Measurements from ENCODE around the gene CCDC92B.

The CCDC92B gene

DNA sequence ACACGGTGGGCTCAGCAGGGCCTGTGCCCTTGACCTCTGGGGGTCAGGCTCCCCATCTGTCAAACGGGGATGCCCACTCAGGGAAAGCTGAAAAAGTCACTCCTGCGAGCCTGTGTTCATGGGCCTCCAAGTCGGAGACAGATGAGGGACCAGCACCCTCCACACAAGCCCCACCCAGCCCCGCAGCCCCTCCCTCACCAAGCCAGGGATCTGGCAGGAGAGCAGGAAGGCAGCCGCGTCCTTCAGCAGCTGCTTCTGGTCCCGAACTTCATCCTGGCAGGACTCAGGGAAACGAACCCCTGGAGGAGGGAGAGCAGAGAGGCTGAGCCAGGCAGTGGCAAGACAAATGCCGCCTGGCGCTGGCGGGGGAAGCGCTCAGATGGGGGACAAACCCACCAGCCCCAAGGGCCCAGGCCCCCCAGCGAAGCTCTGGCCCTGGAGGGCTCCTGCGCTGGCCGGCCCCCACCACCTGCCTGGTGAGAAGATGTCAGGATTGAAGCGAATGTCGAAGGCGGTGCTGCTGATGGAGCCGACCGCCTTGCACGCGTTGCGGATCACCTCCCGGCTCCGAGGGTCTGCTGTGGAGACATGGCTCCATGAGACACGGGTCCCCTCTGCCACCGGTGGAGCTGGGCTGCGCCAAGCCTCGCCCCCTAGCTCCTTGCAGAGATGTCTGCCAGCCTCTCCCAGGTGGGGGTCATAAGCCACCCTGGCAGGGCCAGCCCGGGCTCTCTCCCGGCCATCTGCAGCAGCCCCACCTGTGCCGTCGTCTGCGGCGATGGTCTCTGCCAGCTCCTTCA lies 53.3 kb downstream of the CCDC92B start:
- WGBS, 2 donors (ENCODE audit: extremely low coverage in 2 of 2, insufficient read length in 2 of 2, insufficient replicate concordance in 1 of 2): no CpG with 5 or more reads among the region's 36 CpGs
- no peak for DNase-seq (ENCODE audit: low spot score)

GRCh38 chr17:2695243-2695960 lies 54.0 kb downstream of the CCDC92B start:
- no peak overlapping the region for H3K4me2 ChIP-seq (ENCODE audit: insufficient read depth, low read length, poor library complexity, severe bottlenecking)
- DNase-seq (ENCODE audit: low spot score): no peak
- H3K27me3 ChIP-seq (ENCODE audit: control insufficient read depth in 3 of 3, insufficient read depth in 3 of 3, low read depth in 1 of 3, low read length in 3 of 3): no peaks in the 10 kb centered on the region
- no peak overlapping the region for H2BK15ac ChIP-seq (ENCODE audit: low read length)
- no peak overlapping the region for H2AFZ ChIP-seq (ENCODE audit: low read length)
- H3K14ac ChIP-seq (ENCODE audit: low read length): peak overlapping the region; percentile 38
- H3K4me1 ChIP-seq (ENCODE audit: control insufficient read depth in 2 of 2, insufficient read depth in 1 of 2, low read depth in 1 of 2, low read length in 2 of 2): no peaks in the 10 kb centered on the region
- H3K9ac ChIP-seq (ENCODE audit: low read depth, low read length, poor library complexity): peak overlapping the region; percentile 70
- H3K23ac ChIP-seq (ENCODE audit: low read depth, low read length, poor library complexity): no peak overlapping the region
- peaks cover 3% of the 10 kb centered on the region for H3K79me1 ChIP-seq (ENCODE audit: low read depth, low read length)
- WGBS, 2 donors (ENCODE audit: extremely low coverage in 2 of 2, insufficient read length in 2 of 2, insufficient replicate concordance in 1 of 2): no CpG with 5 or more reads among the region's 28 CpGs
- H3K27ac ChIP-seq (replicated peaks; ENCODE audit: low read length): no peak overlapping the region
- no peak overlapping the region for H4K91ac ChIP-seq (ENCODE audit: low read depth, low read length, poor library complexity)
- no peak overlapping the region for H2BK5ac ChIP-seq (ENCODE audit: low read length)
- H2AK5ac ChIP-seq (ENCODE audit: low read depth, low read length): no peak overlapping the region
- H4K8ac ChIP-seq (ENCODE audit: low read depth, low read length): no peak overlapping the region
- H3K9me3 ChIP-seq (replicated peaks in 1 of 2; ENCODE audit: control insufficient read depth in 2 of 2, insufficient read depth in 1 of 2, low read depth in 1 of 2, low read length in 2 of 2): peaks cover 0 to 1% of the 10 kb centered on the region in 2 donors
- H2BK12ac ChIP-seq (ENCODE audit: low read length): no peak overlapping the region
- peaks cover 13 to 73% of the 10 kb centered on the region in 2 donors for H3K36me3 ChIP-seq (replicated peaks in 1 of 2; ENCODE audit: control insufficient read depth in 2 of 2, insufficient read depth in 2 of 2, low read length in 2 of 2)
- no peak overlapping the region for H3K4me3 ChIP-seq (ENCODE audit: low read length in 2 of 2)
- no peak overlapping the region for H2BK120ac ChIP-seq (ENCODE audit: low read depth, low read length)
- no peak overlapping the region for H3K4ac ChIP-seq (ENCODE audit: low read length)
- H3K18ac ChIP-seq (ENCODE audit: low read length): no peak overlapping the region

More for the DNA sequence above, 53.3 kb downstream of the CCDC92B start:
- peak overlapping the region; percentile 21 for H3K9ac ChIP-seq (ENCODE audit: low read depth, low read length, poor library complexity)
- H2BK12ac ChIP-seq (ENCODE audit: low read length): no peak overlapping the region
- H3K4me3 ChIP-seq (ENCODE audit: low read length in 2 of 2): no peak overlapping the region
- no peak overlapping the region for H3K18ac ChIP-seq (ENCODE audit: low read length)
- no peak overlapping the region for H4K8ac ChIP-seq (ENCODE audit: low read depth, low read length)
- H3K4ac ChIP-seq (ENCODE audit: low read length): no peak overlapping the region
- H2BK5ac ChIP-seq (ENCODE audit: low read length): no peak overlapping the region
- H3K9me3 ChIP-seq (replicated peaks in 1 of 2; ENCODE audit: control insufficient read depth in 2 of 2, insufficient read depth in 1 of 2, low read depth in 1 of 2, low read length in 2 of 2): peaks cover 0 to 1% of the 10 kb centered on the region in 2 donors
- H2BK120ac ChIP-seq (ENCODE audit: low read depth, low read length): no peak overlapping the region
- H3K4me1 ChIP-seq (ENCODE audit: control insufficient read depth in 2 of 2, insufficient read depth in 1 of 2, low read depth in 1 of 2, low read length in 2 of 2): no peaks in the 10 kb centered on the region
- no peak overlapping the region for H2BK15ac ChIP-seq (ENCODE audit: low read length)
- H3K23ac ChIP-seq (ENCODE audit: low read depth, low read length, poor library complexity): no peak overlapping the region
- peaks cover 3% of the 10 kb centered on the region for H3K79me1 ChIP-seq (ENCODE audit: low read depth, low read length)
- no peak overlapping the region for H3K27ac ChIP-seq (replicated peaks; ENCODE audit: low read length)
- no peak overlapping the region for H2AK5ac ChIP-seq (ENCODE audit: low read depth, low read length)
- H3K36me3 ChIP-seq (replicated peaks in 1 of 2; ENCODE audit: control insufficient read depth in 2 of 2, insufficient read depth in 2 of 2, low read length in 2 of 2): peaks cover 15 to 74% of the 10 kb centered on the region in 2 donors
- H2AFZ ChIP-seq (ENCODE audit: low read length): no peak overlapping the region
- no peaks in the 10 kb centered on the region for H3K27me3 ChIP-seq (ENCODE audit: control insufficient read depth in 3 of 3, insufficient read depth in 3 of 3, low read depth in 1 of 3, low read length in 3 of 3)
- H3K4me2 ChIP-seq (ENCODE audit: insufficient read depth, low read length, poor library complexity, severe bottlenecking): no peak overlapping the region
- H4K91ac ChIP-seq (ENCODE audit: low read depth, low read length, poor library complexity): no peak overlapping the region
- no peak overlapping the region for H3K14ac ChIP-seq (ENCODE audit: low read length)

- H3K23ac ChIP-seq (ENCODE audit: low read depth, low read length, poor library complexity): no peak overlapping the region
- H2AFZ ChIP-seq (ENCODE audit: low read length): no peak overlapping the region
- no peak overlapping the region for H3K4me3 ChIP-seq (ENCODE audit: low read length in 2 of 2)
- peaks cover 0 to 1% of the 10 kb centered on the region in 2 donors for H3K9me3 ChIP-seq (replicated peaks in 1 of 2; ENCODE audit: control insufficient read depth in 2 of 2, insufficient read depth in 1 of 2, low read depth in 1 of 2, low read length in 2 of 2)
- H4K91ac ChIP-seq (ENCODE audit: low read depth, low read length, poor library complexity): no peak overlapping the region
- no peak overlapping the region for H2BK15ac ChIP-seq (ENCODE audit: low read length)
- H3K18ac ChIP-seq (ENCODE audit: low read length): no peak overlapping the region
- H4K8ac ChIP-seq (ENCODE audit: low read depth, low read length): no peak overlapping the region
- peaks cover 3% of the 10 kb centered on the region for H3K79me1 ChIP-seq (ENCODE audit: low read depth, low read length)
- no CpG with 5 or more reads among the region's 42 CpGs for WGBS, 2 donors (ENCODE audit: extremely low coverage in 2 of 2, insufficient read length in 2 of 2, insufficient replicate concordance in 1 of 2)
- no peak overlapping the region for H3K4ac ChIP-seq (ENCODE audit: low read length)
- no peak for DNase-seq (ENCODE audit: low spot score)
- no peak overlapping the region for H2BK120ac ChIP-seq (ENCODE audit: low read depth, low read length)
- H3K14ac ChIP-seq (ENCODE audit: low read length): peak overlapping the region; percentile 38
- no peaks in the 10 kb centered on the region for H3K27me3 ChIP-seq (ENCODE audit: control insufficient read depth in 3 of 3, insufficient read depth in 3 of 3, low read depth in 1 of 3, low read length in 3 of 3)
- H3K4me1 ChIP-seq (ENCODE audit: control insufficient read depth in 2 of 2, insufficient read depth in 1 of 2, low read depth in 1 of 2, low read length in 2 of 2): no peaks in the 10 kb centered on the region
- no peak overlapping the region for H2AK5ac ChIP-seq (ENCODE audit: low read depth, low read length)
- H2BK5ac ChIP-seq (ENCODE audit: low read length): no peak overlapping the region
- no peak overlapping the region for H3K27ac ChIP-seq (replicated peaks; ENCODE audit: low read length)
- no peak overlapping the region for H3K9ac ChIP-seq (ENCODE audit: low read depth, low read length, poor library complexity)
- peaks cover 13 to 66% of the 10 kb centered on the region in 2 donors for H3K36me3 ChIP-seq (replicated peaks in 1 of 2; ENCODE audit: control insufficient read depth in 2 of 2, insufficient read depth in 2 of 2, low read length in 2 of 2)
- no peak overlapping the region for H3K4me2 ChIP-seq (ENCODE audit: insufficient read depth, low read length, poor library complexity, severe bottlenecking)
- no peak overlapping the region for H2BK12ac ChIP-seq (ENCODE audit: low read length)
Measured at GRCh38 chr17:2694381-2695242, 54.8 kb downstream of the CCDC92B start.

Measured in neuronal stem cell (in vitro differentiated cells).